Esophagus muscularis mucosa (tissue), 4 donors: ENCODE data around the gene NLRP11. TPM values are rescaled to one million over a fixed set of nuclear protein-coding genes. Genes with fewer than 3 reads are reported as not detected.

ENCODE experiments used
- DNase-seq: peaks from one replicate; pipeline ENCODE4 v3.0.0-alpha.2; 2017; ENCODE audit errors: extremely low spot score
- H3K27ac ChIP-seq, 4 donors: fragments of 200-600 bp; sonication (generic); replicated peaks in 1 of 4; 1 replicate in 3 of 4; 2 replicates in 1 of 4; pipeline ENCODE4 v1.5.1; 2016 to 2019; ENCODE audit warnings: mild to moderate bottlenecking in 1 of 4
- H3K27me3 ChIP-seq, 4 donors: fragments of 200-600 bp; sonication (generic); one replicate each; pipeline versions ENCODE4 v1.5.1 to v1.6.0; 2016 to 2019
- H3K36me3 ChIP-seq, 4 donors: fragments of 200-600 bp; sonication (generic); one replicate each; pipeline ENCODE4 v1.5.1; 2016 to 2019
- H3K4me1 ChIP-seq, 4 donors: fragments of 200-600 bp; sonication (generic); one replicate each; pipeline ENCODE4 v1.5.1; 2016 to 2019
- H3K4me3 ChIP-seq, 4 donors: fragments of 200-600 bp; sonication (generic); 1 replicate in 2 of 4; 2 replicates in 2 of 4; pipeline ENCODE4 v1.5.1; 2016 to 2019; ENCODE audit warnings: mild to moderate bottlenecking in 4 of 4, moderate library complexity in 1 of 4
- H3K9me3 ChIP-seq, 4 donors: fragments of 200-600 bp; sonication (generic); 1 replicate in 3 of 4; 2 replicates in 1 of 4; pipeline ENCODE4 v1.5.1; 2016 to 2019
- CTCF ChIP-seq, 3 experiments: fragments of 200-600 bp in 2 of 3; fragments of 450-650 bp in 1 of 3; sonication (generic) in 2 of 3; IDR thresholded peaks; one replicate each; pipeline ENCODE4 v1.5.1; 2017 to 2019; ENCODE audit warnings: antibody characterized with exemption in 3 of 3, mild to moderate bottlenecking in 2 of 3, moderate library complexity in 1 of 3
- EP300 ChIP-seq: sonication (generic); formaldehyde crosslinking; IDR thresholded peaks from one replicate; pipeline ENCODE4 v1.6.1; 2017; ENCODE audit warnings: antibody characterized with exemption
- POLR2A ChIP-seq: fragments of 450-650 bp; IDR thresholded peaks from one replicate; pipeline ENCODE4 v1.6.1; 2017; ENCODE audit warnings: antibody characterized with exemption, moderate library complexity, mild to moderate bottlenecking, low read depth
- POLR2AphosphoS5 ChIP-seq, 2 donors: sonication (generic); formaldehyde crosslinking; IDR thresholded peaks; one replicate each; pipeline ENCODE4 v1.6.1; 2017; ENCODE audit warnings: antibody characterized with exemption in 2 of 2
- WGBS: methylation state at CpG from one replicate; pipeline ENCODE4 v1.1.5; 2018; 5-methylcytosine and 5-hydroxymethylcytosine counted together
- intact Hi-C: fragments of 100-400 bp; cut with DNase I; formaldehyde crosslinking; loops from one replicate; pipeline ENCODE4 v1.15.1; 2023
- total RNA-seq, 4 donors: library from RNA; depleted of rRNA; stranded (reverse); fragments of >200 nt; gene quantifications; one replicate each; pipeline versions ENCODE4 v1.1.0 to v1.2.1, GENCODE V29; 2016

The NLRP11 gene
- total RNA-seq, 4 donors from 2014 or later: not detected

- DNase-seq: no peak
- 61% methylated on average over 5 of the region's 5 CpGs for WGBS
- Histone ChIP-seq H3K27ac (no peak overlapping the region), H3K4me3 (no peak overlapping the region), H3K27me3 (no peaks in the 10 kb centered on the region), H3K36me3 (no peaks in the 10 kb centered on the region), H3K9me3 (peaks cover 0 to 8% (median 0%) of the 10 kb centered on the region in 4 donors), H3K4me1 (no peaks in the 10 kb centered on the region)
- TF ChIP-seq EP300 (no peak), POLR2A (no peak), POLR2AphosphoS5 (IDR thresholded peaks at IDR 0.05) (no peak), CTCF (IDR thresholded peaks at IDR 0.05) (no peak)
- intact Hi-C loops: no loop called here
Measured at GRCh38 chr19:55858969-55859368, 27.2 kb upstream of the NLRP11 start.

GRCh38 chr19:55858401-55858800 is 26.6 kb upstream of the NLRP11 start:
- DNase-seq: no peak
- WGBS: 90% methylated on average over 13 of the region's 14 CpGs
- intact Hi-C loops: no loop called here
- Histone ChIP-seq H3K9me3 (peaks cover 0 to 8% (median 0%) of the 10 kb centered on the region in 4 donors), H3K36me3 (no peaks in the 10 kb centered on the region), H3K4me1 (no peaks in the 10 kb centered on the region), H3K27ac (no peak overlapping the region), H3K27me3 (no peaks in the 10 kb centered on the region), H3K4me3 (no peak overlapping the region)
- TF ChIP-seq POLR2AphosphoS5 (IDR thresholded peaks at IDR 0.05) (no peak), EP300 (no peak), CTCF (IDR thresholded peaks at IDR 0.05) (no peak), POLR2A (no peak)

- Histone ChIP-seq H3K27me3 (no peaks in the 10 kb centered on the region), H3K4me1 (no peaks in the 10 kb centered on the region), H3K9me3 (peaks cover 0 to 8% (median 0%) of the 10 kb centered on the region in 4 donors), H3K27ac (no peak overlapping the region), H3K4me3 (no peak overlapping the region), H3K36me3 (no peaks in the 10 kb centered on the region)
- DNase-seq: no peak
- intact Hi-C loops: no loop called here
- no peak for TF ChIP-seq EP300
- no peak for TF ChIP-seq CTCF (IDR thresholded peaks at IDR 0.05)
- no peak for TF ChIP-seq POLR2AphosphoS5 (IDR thresholded peaks at IDR 0.05)
- no peak for TF ChIP-seq POLR2A
- WGBS: 97% methylated on average over 16 of the region's 23 CpGs
Measured at GRCh38 chr19:55857974-55858373, 26.2 kb upstream of the NLRP11 start.

GRCh38 chr19:55857149-55857548 is 25.4 kb upstream of the NLRP11 start:
- Histone ChIP-seq H3K4me1 (no peaks in the 10 kb centered on the region), H3K27me3 (no peaks in the 10 kb centered on the region), H3K27ac (no peak overlapping the region), H3K9me3 (peaks cover 0 to 8% (median 0%) of the 10 kb centered on the region in 4 donors), H3K4me3 (no peak overlapping the region), H3K36me3 (no peaks in the 10 kb centered on the region)
- TF ChIP-seq CTCF (IDR thresholded peaks at IDR 0.05) (no peak), POLR2A (no peak), POLR2AphosphoS5 (IDR thresholded peaks at IDR 0.05) (no peak), EP300 (no peak)
- intact Hi-C loops: no loop called here
- DNase-seq: no peak
- WGBS: 72% methylated on average over 4 of the region's 4 CpGs

- Histone ChIP-seq H3K4me1 (no peaks in the 10 kb centered on the region), H3K27me3 (no peaks in the 10 kb centered on the region), H3K36me3 (no peaks in the 10 kb centered on the region), H3K27ac (no peak overlapping the region), H3K4me3 (no peak overlapping the region), H3K9me3 (peaks cover 0 to 8% (median 0%) of the 10 kb centered on the region in 4 donors)
- TF ChIP-seq EP300 (no peak), CTCF (IDR thresholded peaks at IDR 0.05) (no peak), POLR2A (no peak), POLR2AphosphoS5 (IDR thresholded peaks at IDR 0.05) (no peak)
- 83% methylated on average over 1 of the region's 1 CpG for WGBS
- no peak for DNase-seq
- intact Hi-C loops: no loop called here
Measured at GRCh38 chr19:55855160-55855559, 23.4 kb upstream of the NLRP11 start.
